Measurements from ENCODE around the gene RNF187.

Gene RNF187

DNA sequence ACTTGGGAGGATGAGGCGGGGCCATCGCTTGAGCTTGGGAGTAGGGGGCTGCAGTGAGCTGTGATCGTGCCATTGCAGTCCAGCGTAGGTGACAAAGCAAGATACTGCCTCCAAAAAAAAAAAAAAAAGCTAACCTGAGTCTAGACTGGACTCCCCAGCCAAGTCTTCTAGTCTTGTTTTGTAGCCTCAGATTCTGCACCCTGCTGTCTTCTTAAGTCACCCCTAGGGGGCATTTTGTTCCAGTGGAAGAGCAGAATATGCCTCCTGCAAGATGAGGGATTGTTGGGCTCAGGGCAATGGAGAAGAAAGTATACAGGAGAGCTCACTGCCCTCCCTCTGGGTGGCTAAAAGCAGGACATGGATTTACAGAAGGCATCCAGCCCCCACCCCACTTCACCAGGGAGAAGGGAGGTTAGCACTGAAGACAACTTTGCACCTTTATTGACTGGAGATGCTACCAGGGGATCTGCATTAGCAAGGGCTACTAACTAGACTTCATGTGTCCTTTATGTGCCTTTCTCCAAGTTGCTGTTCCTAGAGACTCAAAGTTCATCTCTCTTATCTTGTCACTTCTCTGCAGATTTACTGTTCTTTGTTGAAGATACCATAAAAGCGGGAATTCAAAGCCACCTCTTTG lies 15.3 kb upstream of the RNF187 start:
- no peaks in the 10 kb centered on the region for H3K36me3 ChIP-seq (ENCODE audit: control insufficient read depth, insufficient read depth, low read length)
- no peak overlapping the region for H3K4me3 ChIP-seq (ENCODE audit: low read depth, low read length)
- no peak overlapping the region for H3K27ac ChIP-seq (ENCODE audit: low read depth, low read length)
- H3K9ac ChIP-seq (ENCODE audit: low read depth, low read length), result no peak overlapping the region
- peaks cover 13% of the 10 kb centered on the region for H3K27me3 ChIP-seq (ENCODE audit: control insufficient read depth, insufficient read depth, low read length)
- peaks cover 26% of the 10 kb centered on the region for H3K4me1 ChIP-seq (ENCODE audit: control insufficient read depth, insufficient read depth, low read length)
- no peaks in the 10 kb centered on the region for H3K9me3 ChIP-seq (ENCODE audit: control insufficient read depth, insufficient read depth, low read length)

DNA sequence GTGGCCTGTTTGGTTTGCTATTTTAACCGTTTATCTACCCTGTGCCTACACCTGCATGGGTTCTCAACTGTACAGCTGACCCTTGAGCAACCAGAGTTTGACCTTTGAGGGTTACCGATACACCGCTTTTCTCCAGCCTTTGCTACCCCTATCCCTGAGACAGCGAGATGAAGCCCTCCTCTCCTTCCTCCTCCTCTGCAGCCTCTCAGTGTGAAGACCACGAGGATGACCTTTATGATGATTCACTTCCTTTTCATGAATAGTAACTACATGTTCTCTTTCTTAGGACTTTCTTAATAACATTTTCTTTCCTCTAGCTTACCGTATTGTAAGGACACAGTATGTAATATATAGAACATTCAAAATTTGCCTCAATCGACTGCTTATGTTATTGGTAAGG lies 14.5 kb upstream of the RNF187 start:
- Histone ChIP-seq H3K9ac (ENCODE audit: low read depth, low read length) (no peak overlapping the region), H3K4me1 (ENCODE audit: control insufficient read depth, insufficient read depth, low read length) (peaks cover 29% of the 10 kb centered on the region), H3K9me3 (ENCODE audit: control insufficient read depth, insufficient read depth, low read length) (no peaks in the 10 kb centered on the region), H3K36me3 (ENCODE audit: control insufficient read depth, insufficient read depth, low read length) (no peaks in the 10 kb centered on the region), H3K27me3 (ENCODE audit: control insufficient read depth, insufficient read depth, low read length) (peaks cover 5% of the 10 kb centered on the region), H3K4me3 (ENCODE audit: low read depth, low read length) (no peak overlapping the region), H3K27ac (ENCODE audit: low read depth, low read length) (no peak overlapping the region)

DNA sequence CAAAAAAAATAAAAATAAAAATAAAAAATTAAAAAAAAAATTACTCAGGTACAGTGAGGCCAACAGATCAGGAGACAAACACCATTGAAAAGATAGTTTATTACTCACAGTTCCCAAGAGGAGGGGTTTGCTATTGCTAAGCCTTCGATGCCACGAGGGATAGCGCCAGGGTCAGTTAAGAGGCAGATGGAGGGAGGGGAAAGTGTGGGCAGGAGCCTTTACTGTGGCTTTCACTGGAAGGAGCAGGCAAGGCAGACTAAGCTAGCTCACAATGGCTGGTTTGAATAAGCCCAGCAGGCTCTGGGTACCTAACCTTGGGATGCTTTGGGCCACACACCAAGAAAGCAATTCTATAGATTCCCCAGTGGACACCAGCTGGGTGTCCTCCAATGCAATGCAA lies 12.7 kb upstream of the RNF187 start:
- Histone ChIP-seq H3K9ac (ENCODE audit: low read depth, low read length) (no peak overlapping the region), H3K27ac (ENCODE audit: low read depth, low read length) (no peak overlapping the region), H3K27me3 (ENCODE audit: control insufficient read depth, insufficient read depth, low read length) (no peaks in the 10 kb centered on the region), H3K4me3 (ENCODE audit: low read depth, low read length) (no peak overlapping the region), H3K4me1 (ENCODE audit: control insufficient read depth, insufficient read depth, low read length) (peaks cover 43% of the 10 kb centered on the region), H3K36me3 (ENCODE audit: control insufficient read depth, insufficient read depth, low read length) (no peaks in the 10 kb centered on the region), H3K9me3 (ENCODE audit: control insufficient read depth, insufficient read depth, low read length) (no peaks in the 10 kb centered on the region)

DNA sequence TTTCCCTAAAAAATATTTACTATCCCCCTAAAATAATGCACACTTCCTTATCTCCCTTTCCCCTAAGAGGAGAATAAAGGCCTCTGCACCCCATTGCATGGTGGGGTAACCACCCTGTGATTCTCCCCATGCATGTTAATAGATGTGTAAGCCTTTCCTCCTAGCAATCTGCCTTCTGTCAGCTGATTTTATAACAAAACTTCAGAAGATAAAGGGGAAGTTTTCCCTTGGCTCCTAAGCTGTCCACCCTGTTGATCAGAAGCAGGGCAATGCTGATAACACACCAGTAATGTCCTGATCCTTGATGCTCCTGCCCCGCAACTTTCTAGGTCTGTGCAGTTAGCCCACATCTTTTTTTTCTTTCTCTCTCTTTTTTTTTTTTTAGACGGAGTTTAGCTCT lies 11.4 kb upstream of the RNF187 start:
- no peak overlapping the region for H3K9ac ChIP-seq (ENCODE audit: low read depth, low read length)
- H3K27ac ChIP-seq (ENCODE audit: low read depth, low read length), result no peak overlapping the region
- H3K4me3 ChIP-seq (ENCODE audit: low read depth, low read length), result no peak overlapping the region
- peaks cover 43% of the 10 kb centered on the region for H3K4me1 ChIP-seq (ENCODE audit: control insufficient read depth, insufficient read depth, low read length)
- H3K27me3 ChIP-seq (ENCODE audit: control insufficient read depth, insufficient read depth, low read length), result no peaks in the 10 kb centered on the region
- H3K9me3 ChIP-seq (ENCODE audit: control insufficient read depth, insufficient read depth, low read length), result no peaks in the 10 kb centered on the region
- H3K36me3 ChIP-seq (ENCODE audit: control insufficient read depth, insufficient read depth, low read length), result no peaks in the 10 kb centered on the region

DNA sequence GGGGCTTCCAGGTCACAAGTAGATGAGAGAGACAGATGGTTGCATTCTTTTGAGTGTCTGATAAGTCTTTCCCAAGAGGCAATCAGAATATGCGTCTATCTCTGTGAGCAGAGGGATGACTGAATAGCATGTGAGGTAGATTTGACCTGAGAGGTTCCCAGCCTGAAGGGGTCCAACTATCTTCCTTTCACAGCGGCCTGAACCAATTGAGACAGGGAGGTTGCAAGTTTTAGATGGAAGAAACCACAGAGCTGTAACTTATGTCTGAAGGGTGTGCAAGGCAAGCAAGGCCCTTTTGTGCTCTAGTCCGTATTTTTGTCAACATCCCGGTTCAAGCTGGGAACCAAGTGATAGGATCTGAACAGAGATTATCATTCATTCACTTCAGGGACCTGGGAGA lies 9.9 kb upstream of the RNF187 start:
- Histone ChIP-seq H3K9ac (ENCODE audit: low read depth, low read length) (no peak overlapping the region), H3K4me3 (ENCODE audit: low read depth, low read length) (no peak overlapping the region), H3K27me3 (ENCODE audit: control insufficient read depth, insufficient read depth, low read length) (no peaks in the 10 kb centered on the region), H3K9me3 (ENCODE audit: control insufficient read depth, insufficient read depth, low read length) (no peaks in the 10 kb centered on the region), H3K27ac (ENCODE audit: low read depth, low read length) (no peak overlapping the region), H3K4me1 (ENCODE audit: control insufficient read depth, insufficient read depth, low read length) (peaks cover 43% of the 10 kb centered on the region), H3K36me3 (ENCODE audit: control insufficient read depth, insufficient read depth, low read length) (no peaks in the 10 kb centered on the region)

DNA sequence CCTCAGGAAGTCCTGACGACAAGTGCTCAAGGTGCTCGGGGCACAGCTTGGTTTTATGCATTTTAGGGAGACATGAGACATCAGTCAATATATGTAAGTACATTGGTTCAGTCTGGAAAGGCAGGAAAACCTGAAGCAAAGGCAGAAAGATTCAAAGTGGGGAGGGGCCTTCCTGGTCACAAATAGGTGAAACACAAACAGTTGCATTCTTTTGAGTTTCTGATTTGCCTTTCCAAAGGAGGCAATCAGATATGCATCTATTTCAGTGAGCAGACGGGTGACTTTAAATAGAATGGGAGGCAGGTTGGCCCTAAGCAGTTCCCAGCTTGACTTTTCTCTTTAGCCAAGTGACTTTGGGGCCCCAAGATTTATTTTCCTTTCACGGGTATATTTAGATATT lies 8.9 kb upstream of the RNF187 start:
- H3K9ac ChIP-seq (ENCODE audit: low read depth, low read length), result no peak overlapping the region
- peak overlapping the region; percentile 43 for H3K4me3 ChIP-seq (ENCODE audit: low read depth, low read length)
- peaks cover 43% of the 10 kb centered on the region for H3K4me1 ChIP-seq (ENCODE audit: control insufficient read depth, insufficient read depth, low read length)
- peak overlapping the region; percentile 55 for H3K27ac ChIP-seq (ENCODE audit: low read depth, low read length)
- no peaks in the 10 kb centered on the region for H3K36me3 ChIP-seq (ENCODE audit: control insufficient read depth, insufficient read depth, low read length)
- H3K9me3 ChIP-seq (ENCODE audit: control insufficient read depth, insufficient read depth, low read length), result no peaks in the 10 kb centered on the region
- no peaks in the 10 kb centered on the region for H3K27me3 ChIP-seq (ENCODE audit: control insufficient read depth, insufficient read depth, low read length)

DNA sequence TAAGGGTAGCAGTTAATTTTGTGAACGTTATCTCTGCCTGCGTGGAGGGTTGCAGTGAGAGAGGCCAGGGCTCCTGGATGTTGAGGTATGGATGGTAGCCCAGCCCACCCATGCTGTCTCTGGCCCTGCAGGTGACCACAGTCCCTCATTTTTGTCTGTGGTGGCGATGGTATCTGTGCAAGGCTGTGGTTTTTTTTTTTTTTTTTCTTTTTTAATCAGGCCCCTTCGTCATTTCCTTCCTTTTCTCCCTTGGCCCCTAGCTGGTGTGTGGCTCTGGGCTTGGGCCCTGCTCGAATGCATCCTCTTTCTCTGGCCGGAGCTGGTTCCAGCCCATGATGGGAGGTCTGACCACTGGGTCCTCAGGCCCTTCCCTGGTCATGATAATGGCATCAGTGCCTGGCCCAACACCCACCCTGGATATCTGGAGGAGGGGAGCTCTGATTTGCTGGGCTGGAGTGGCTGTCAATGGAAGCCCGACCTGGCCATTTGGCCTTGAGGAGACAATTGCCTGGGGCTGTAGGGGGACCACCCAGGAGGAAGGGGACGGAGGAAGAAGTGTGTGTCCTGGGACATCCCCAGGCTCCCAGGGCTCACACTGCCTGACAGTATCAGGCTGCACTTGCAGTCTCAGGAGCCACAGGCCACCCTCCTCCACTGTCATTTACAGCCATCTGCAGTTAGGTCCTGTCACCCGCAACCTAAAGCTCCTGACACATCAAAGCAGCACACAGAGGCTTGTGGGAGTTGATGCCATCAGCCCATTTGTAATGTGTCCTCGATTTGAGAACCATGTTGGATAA lies 8.1 kb upstream of the RNF187 start:
- peak overlapping the region; percentile 43 for H3K4me3 ChIP-seq (ENCODE audit: low read depth, low read length)
- peaks cover 40% of the 10 kb centered on the region for H3K4me1 ChIP-seq (ENCODE audit: control insufficient read depth, insufficient read depth, low read length)
- no peak overlapping the region for H3K9ac ChIP-seq (ENCODE audit: low read depth, low read length)
- H3K27me3 ChIP-seq (ENCODE audit: control insufficient read depth, insufficient read depth, low read length), result no peaks in the 10 kb centered on the region
- H3K27ac ChIP-seq (ENCODE audit: low read depth, low read length), result peak overlapping the region; percentile 44
- H3K36me3 ChIP-seq (ENCODE audit: control insufficient read depth, insufficient read depth, low read length), result no peaks in the 10 kb centered on the region
- H3K9me3 ChIP-seq (ENCODE audit: control insufficient read depth, insufficient read depth, low read length), result no peaks in the 10 kb centered on the region

DNA sequence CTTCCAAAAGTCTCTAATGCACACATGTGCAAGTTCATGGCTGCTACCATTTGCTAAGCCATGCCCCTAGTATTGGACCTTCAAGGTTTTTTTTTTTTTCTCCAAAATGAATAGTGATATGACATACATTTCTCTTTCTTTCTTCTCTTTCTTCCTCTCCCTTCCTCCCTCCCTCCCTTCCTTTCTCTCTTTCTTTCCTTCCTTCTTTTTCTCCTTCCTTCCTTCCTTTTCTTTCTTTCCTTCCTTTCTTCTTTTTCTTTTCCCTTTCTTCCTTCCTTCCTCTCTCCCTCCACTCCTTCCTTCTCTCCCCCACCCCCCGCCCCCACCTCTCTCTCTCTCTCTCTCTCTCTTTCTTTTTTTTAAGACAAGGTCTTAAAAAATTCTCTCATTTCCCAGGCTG lies 3.4 kb upstream of the RNF187 start:
- Histone ChIP-seq H3K27ac (ENCODE audit: low read depth, low read length) (no peak overlapping the region), H3K4me3 (ENCODE audit: low read depth, low read length) (no peak overlapping the region), H3K36me3 (ENCODE audit: control insufficient read depth, insufficient read depth, low read length) (no peaks in the 10 kb centered on the region), H3K27me3 (ENCODE audit: control insufficient read depth, insufficient read depth, low read length) (no peaks in the 10 kb centered on the region), H3K9me3 (ENCODE audit: control insufficient read depth, insufficient read depth, low read length) (no peaks in the 10 kb centered on the region), H3K4me1 (ENCODE audit: control insufficient read depth, insufficient read depth, low read length) (peaks cover 16% of the 10 kb centered on the region), H3K9ac (ENCODE audit: low read depth, low read length) (no peak overlapping the region)

DNA sequence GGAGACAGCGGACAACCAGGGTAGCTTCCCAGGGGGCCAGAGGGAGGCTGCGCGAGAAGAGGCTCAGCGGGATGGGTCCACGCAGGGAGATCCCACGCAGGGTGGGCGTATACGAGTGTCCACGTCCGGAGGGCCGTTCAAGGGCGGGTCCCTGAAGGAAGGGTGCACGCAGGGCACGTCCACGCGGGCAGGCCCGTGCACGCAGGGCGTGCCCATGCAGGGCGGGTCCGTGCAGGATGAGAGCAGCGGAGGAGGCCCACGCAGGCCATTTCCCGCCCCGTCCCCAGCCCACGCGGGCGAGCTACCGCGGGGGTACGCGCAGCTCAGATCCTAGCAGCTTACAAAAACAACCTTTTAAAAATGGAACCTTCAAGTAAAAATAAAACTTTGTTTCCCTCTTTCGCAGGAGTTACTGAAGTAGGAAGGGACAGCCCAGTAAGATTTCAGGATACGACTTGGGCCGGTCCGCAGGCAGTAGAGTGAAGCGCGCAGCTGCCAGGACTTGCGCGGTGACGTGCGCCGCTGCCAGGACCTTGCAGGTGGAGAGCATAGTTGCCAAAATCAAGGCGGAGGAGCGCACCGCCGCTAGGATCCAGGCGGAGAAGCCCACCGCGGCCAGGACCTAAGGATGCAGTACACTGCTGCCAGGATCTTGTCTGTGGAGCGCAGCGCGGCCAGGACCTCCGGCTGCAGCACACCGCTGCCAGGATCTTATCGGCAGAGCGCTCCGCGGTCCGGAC lies 416 bp upstream of the RNF187 start:
- H3K27ac ChIP-seq (ENCODE audit: low read depth, low read length), result peak overlapping the region; percentile 89
- H3K9ac ChIP-seq (ENCODE audit: low read depth, low read length), result peak overlapping the region; percentile 95
- no peaks in the 10 kb centered on the region for H3K9me3 ChIP-seq (ENCODE audit: control insufficient read depth, insufficient read depth, low read length)
- H3K27me3 ChIP-seq (ENCODE audit: control insufficient read depth, insufficient read depth, low read length), result no peaks in the 10 kb centered on the region
- 0 out of 2 replicates have a peak, but pooled peaks cover 4% of the 10 kb centered on the region for H3K4me1 ChIP-seq (ENCODE audit: control insufficient read depth, insufficient read depth, low read length)
- H3K36me3 ChIP-seq (ENCODE audit: control insufficient read depth, insufficient read depth, low read length), result peaks cover 24% of the 10 kb centered on the region
- H3K4me3 ChIP-seq (ENCODE audit: low read depth, low read length), result peak overlapping the region; percentile 95

DNA sequence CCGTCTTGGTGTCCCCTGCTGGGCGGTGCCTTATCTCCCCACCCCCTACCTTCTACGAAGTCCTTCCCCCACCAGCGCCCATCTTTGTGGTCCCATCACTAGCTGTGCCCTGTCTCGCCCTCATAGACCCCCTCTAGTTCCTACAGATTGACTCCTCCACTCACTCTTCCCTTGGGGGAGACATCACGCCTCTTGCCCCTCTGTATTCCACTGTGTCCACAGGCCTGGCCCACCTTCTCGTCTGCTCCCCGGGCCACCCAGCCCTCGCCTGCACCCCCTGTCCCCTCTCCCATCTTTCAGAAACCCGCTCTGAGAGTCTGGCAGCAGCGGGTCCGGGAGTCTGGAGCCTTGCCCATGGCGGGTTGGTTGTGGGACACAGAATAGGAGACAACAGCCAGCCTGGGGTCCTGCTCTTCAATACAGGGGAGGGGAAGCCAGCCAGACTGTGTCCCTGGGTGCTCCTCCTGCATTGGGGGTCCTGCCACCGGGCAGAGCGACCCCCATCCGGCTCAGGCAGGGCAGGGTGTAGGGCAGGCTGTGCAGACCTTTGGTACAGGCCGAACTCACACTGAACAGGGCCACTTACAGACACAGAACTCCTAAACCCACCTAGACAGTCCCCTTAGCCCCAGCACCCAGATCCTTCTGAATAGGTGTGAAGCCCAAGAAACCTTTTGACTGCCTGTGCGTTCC lies 1.1 kb downstream of the RNF187 start:
- no peak overlapping the region for H3K9ac ChIP-seq (ENCODE audit: low read depth, low read length)
- H3K27ac ChIP-seq (ENCODE audit: low read depth, low read length), result no peak overlapping the region
- H3K4me1 ChIP-seq (ENCODE audit: control insufficient read depth, insufficient read depth, low read length), result 0 out of 2 replicates have a peak, but pooled peaks cover 4% of the 10 kb centered on the region
- no peaks in the 10 kb centered on the region for H3K9me3 ChIP-seq (ENCODE audit: control insufficient read depth, insufficient read depth, low read length)
- no peaks in the 10 kb centered on the region for H3K27me3 ChIP-seq (ENCODE audit: control insufficient read depth, insufficient read depth, low read length)
- peak overlapping the region; percentile 95 for H3K4me3 ChIP-seq (ENCODE audit: low read depth, low read length)
- peaks cover 32% of the 10 kb centered on the region for H3K36me3 ChIP-seq (ENCODE audit: control insufficient read depth, insufficient read depth, low read length)

All from HUES48 (cell line).